Measurements from ENCODE around the gene CAPN3. TPM values are rescaled to one million over a fixed set of nuclear protein-coding genes. Genes with fewer than 3 reads are reported as not detected.

CAPN3 gene
- total and polyA plus RNA-seq, 2 experiments from 2014 or later: 0.84 to 1.1 TPM

- Mint-ChIP-seq H3K9me3 (peaks cover 29% of the 10 kb centered on the region), H3K4me3 (no peak overlapping the region), H3K27ac (no peak overlapping the region), H3K27me3 (ENCODE audit: insufficient read depth, low read depth, poor library complexity) (peaks cover 6% of the 10 kb centered on the region), H3K4me1 (no peaks in the 10 kb centered on the region), H3K36me3 (ENCODE audit: low read depth) (peaks cover 17% of the 10 kb centered on the region; the same call in 2 of the 3 replicates)
- H3K79me2 ChIP-seq (replicated peaks; ENCODE audit: insufficient read depth): no peaks in the 10 kb centered on the region
- no peak overlapping the region for H3K27ac ChIP-seq (ENCODE audit: low read depth)
- 0 out of 2 replicates have a peak, but pooled peaks cover 2% of the 10 kb centered on the region for H3K9me2 ChIP-seq (ENCODE audit: insufficient read depth)
- no peaks in the 10 kb centered on the region for H3F3A ChIP-seq (replicated peaks; ENCODE audit: low read depth)
- H3K4me1 ChIP-seq (ENCODE audit: insufficient read depth): no peaks in the 10 kb centered on the region
- ATAC-seq (no peak), DNase-seq (ENCODE audit: low spot score) (no peak)
- H4K20me1 ChIP-seq (replicated peaks; ENCODE audit: insufficient read depth): no peaks in the 10 kb centered on the region
- no peaks in the 10 kb centered on the region for H3K27me3 ChIP-seq (ENCODE audit: insufficient read depth)
- no peak overlapping the region for H3K4me3 ChIP-seq
- H3K4me2 ChIP-seq: no peak overlapping the region
- H2AFZ ChIP-seq: no peak overlapping the region
- TF ChIP-seq ZNF114 (CRISPR knock-in tag; IDR thresholded peaks at IDR 0.05): no peak
- no peak for TF ChIP-seq ZNF462 (CRISPR knock-in tag; IDR thresholded peaks at IDR 0.05)
- TF ChIP-seq, protein P1, sequence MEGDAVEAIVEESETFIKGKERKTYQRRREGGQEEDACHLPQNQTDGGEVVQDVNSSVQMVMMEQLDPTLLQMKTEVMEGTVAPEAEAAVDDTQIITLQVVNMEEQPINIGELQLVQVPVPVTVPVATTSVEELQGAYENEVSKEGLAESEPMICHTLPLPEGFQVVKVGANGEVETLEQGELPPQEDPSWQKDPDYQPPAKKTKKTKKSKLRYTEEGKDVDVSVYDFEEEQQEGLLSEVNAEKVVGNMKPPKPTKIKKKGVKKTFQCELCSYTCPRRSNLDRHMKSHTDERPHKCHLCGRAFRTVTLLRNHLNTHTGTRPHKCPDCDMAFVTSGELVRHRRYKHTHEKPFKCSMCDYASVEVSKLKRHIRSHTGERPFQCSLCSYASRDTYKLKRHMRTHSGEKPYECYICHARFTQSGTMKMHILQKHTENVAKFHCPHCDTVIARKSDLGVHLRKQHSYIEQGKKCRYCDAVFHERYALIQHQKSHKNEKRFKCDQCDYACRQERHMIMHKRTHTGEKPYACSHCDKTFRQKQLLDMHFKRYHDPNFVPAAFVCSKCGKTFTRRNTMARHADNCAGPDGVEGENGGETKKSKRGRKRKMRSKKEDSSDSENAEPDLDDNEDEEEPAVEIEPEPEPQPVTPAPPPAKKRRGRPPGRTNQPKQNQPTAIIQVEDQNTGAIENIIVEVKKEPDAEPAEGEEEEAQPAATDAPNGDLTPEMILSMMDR (conservative IDR thresholded peaks at IDR 0.05; ENCODE audit: low read depth in 2 of 2): no peak
- no peak for TF ChIP-seq CREB1 (CRISPR knock-in tag; IDR thresholded peaks at IDR 0.05; ENCODE audit: low read depth)
- TF ChIP-seq STAT1 (IDR thresholded peaks at IDR 0.05; ENCODE audit: unreplicated experiment): no peak
- H3K36me3 ChIP-seq (ENCODE audit: insufficient read depth): no peaks in the 10 kb centered on the region; the same call in 1 of the 2 replicates
Measured at GRCh38 chr15:42375941-42376340, 16.6 kb downstream of the CAPN3 start.

Data from GM23338 (cell line).